ENCODE measurements around the gene CSF1. TPM values are rescaled to one million over a fixed set of nuclear protein-coding genes. Genes with fewer than 3 reads are reported as not detected.

The CSF1 gene, protein sequence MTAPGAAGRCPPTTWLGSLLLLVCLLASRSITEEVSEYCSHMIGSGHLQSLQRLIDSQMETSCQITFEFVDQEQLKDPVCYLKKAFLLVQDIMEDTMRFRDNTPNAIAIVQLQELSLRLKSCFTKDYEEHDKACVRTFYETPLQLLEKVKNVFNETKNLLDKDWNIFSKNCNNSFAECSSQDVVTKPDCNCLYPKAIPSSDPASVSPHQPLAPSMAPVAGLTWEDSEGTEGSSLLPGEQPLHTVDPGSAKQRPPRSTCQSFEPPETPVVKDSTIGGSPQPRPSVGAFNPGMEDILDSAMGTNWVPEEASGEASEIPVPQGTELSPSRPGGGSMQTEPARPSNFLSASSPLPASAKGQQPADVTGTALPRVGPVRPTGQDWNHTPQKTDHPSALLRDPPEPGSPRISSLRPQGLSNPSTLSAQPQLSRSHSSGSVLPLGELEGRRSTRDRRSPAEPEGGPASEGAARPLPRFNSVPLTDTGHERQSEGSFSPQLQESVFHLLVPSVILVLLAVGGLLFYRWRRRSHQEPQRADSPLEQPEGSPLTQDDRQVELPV
- 16.1 and 22.7 TPM in 2 replicates for total RNA-seq

DNA sequence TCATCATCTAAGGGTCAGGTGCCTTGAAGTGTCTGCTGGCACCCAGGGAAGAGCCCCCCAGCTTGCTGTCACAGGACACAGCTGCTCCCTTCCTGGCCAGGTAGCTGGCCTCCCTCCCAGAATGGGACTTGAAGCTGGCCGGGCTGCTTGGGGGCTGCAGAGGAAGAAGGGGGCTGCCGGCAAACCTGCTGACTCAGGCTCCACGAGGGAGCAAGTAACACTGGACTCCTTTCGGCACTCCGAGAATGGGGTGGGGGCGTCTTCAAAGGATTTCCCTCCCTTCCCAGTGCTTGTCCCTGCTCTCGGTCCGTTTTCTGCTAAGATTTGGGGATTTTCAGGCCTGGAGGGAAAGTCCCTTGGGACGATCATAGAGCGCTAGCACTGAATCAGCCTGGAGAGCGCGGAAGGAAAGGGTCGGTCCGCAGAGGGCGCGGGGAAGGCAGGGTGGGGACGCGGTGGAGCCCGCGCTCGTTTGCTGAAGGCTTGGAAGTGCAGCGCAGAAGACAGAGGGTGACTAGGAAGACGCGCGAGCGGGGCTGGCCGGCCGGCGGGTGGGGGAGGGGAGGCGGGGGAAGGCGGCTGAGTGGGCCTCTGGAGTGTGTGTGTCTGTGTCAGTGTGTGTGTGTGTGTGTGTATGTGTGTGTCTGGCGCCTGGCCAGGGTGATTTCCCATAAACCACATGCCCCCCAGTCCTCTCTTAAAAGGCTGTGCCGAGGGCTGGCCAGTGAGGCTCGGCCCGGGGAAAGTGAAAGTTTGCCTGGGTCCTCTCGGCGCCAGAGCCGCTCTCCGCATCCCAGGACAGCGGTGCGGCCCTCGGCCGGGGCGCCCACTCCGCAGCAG is at the start of gene CSF1:
Gene CSF1, plus strand, starts transcription at position 727 of the 840 bp plus-strand sequence. CDS start 175 bp downstream, outside the sequence.

Other genes with a start within 250 kb of the CSF1 start
- gene GSTM2, start 242.8 kb upstream of the CSF1 start, total RNA-seq, result 3.7 and 20.5 TPM in 2 replicates
- gene GSTM1, start 223.0 kb upstream of the CSF1 start, total RNA-seq, result 32.2 TPM in 1 of 2 replicates, not detected in the other
- gene GSTM5, start 198.6 kb upstream of the CSF1 start, total RNA-seq, result 1.8 TPM in 1 of 2 replicates, not detected in the other
- 27.4 and 75.7 TPM in 2 replicates for gene GSTM3, start 169.8 kb upstream of the CSF1 start, total RNA-seq
- not detected in 2 replicates for gene EPS8L3, start 146.9 kb upstream of the CSF1 start, total RNA-seq
- 43.5 and 64.5 TPM in 2 replicates for gene AHCYL1, start 73.9 kb downstream of the CSF1 start, total RNA-seq
- 25.9 and 32.6 TPM in 2 replicates for gene STRIP1, start 123.8 kb downstream of the CSF1 start, total RNA-seq
- not detected in 2 replicates for gene ALX3, start 159.8 kb downstream of the CSF1 start, total RNA-seq
- not detected in 2 replicates for gene UBL4B, start 201.6 kb downstream of the CSF1 start, total RNA-seq
- under 0.01 TPM in 2 replicates for gene SLC6A17, start 239.6 kb downstream of the CSF1 start, total RNA-seq